H1 (cell line): ENCODE measurements around the gene CDHR2. TPM values are rescaled to one million over a fixed set of nuclear protein-coding genes. Genes with fewer than 3 reads are reported as not detected.

ENCODE experiments used
- CTCF ChIA-PET: fragments of 300-600 bp; sonication (Branson Sonifier 250); formaldehyde crosslinking; loops from one replicate; lab custom pipeline; 2021; ENCODE audit not compliant: partially characterized antibody; lab: Charles Lee
- POLR2A ChIA-PET: fragments of 300-600 bp; sonication (Branson Sonifier 250); formaldehyde crosslinking; loops from one replicate; lab custom pipeline; 2021; ENCODE audit warnings: inconsistent platforms; ENCODE audit not compliant: partially characterized antibody; lab: Charles Lee
- DNase-seq, 2 experiments: peaks; one replicate each; pipeline versions ENCODE4 v3.0.0 to v3.0.0-alpha.2; 2010 to 2022; ENCODE audit warnings: low spot score in 2 of 2, low read depth in 1 of 2, mixed read lengths in 1 of 2
- FAIRE-seq: peaks from 2 replicates; lab custom pipeline; 2011; peaks lifted over from hg19 to GRCh38; lab: Jason Lieb, UNC
- H2AFZ ChIP-seq: 2 replicates; pipeline ENCODE4 v1.8.1; 2012; ENCODE audit warnings: low read length, inconsistent platforms
- H2AK5ac ChIP-seq: 2 replicates; pipeline ENCODE4 v1.6.1; 2013; ENCODE audit warnings: low read depth, low read length
- H2BK120ac ChIP-seq: replicated peaks from 2 replicates; pipeline ENCODE3; 2013; ENCODE audit warnings: low read depth, low read length, inconsistent platforms
- H2BK12ac ChIP-seq: 2 replicates; pipeline ENCODE4 v1.6.1; 2013; ENCODE audit warnings: low read depth, low read length
- H2BK15ac ChIP-seq: 2 replicates; pipeline ENCODE4 v1.6.1; 2013; ENCODE audit warnings: low read length
- H2BK20ac ChIP-seq: 2 replicates; pipeline ENCODE4 v1.6.1; 2013; ENCODE audit warnings: low read length
- H2BK5ac ChIP-seq: 2 replicates; pipeline ENCODE4 v1.6.1; 2013; ENCODE audit warnings: low read depth, low read length
- H3K14ac ChIP-seq: 2 replicates; pipeline ENCODE4 v1.6.1; 2013; ENCODE audit warnings: inconsistent platforms; ENCODE audit not compliant: insufficient read length
- H3K18ac ChIP-seq: 2 replicates; pipeline ENCODE4 v1.6.1; 2013; ENCODE audit warnings: low read length; ENCODE audit errors: extremely low read depth
- H3K23ac ChIP-seq: 2 replicates; pipeline ENCODE4 v1.6.1; 2013; ENCODE audit warnings: inconsistent platforms; ENCODE audit not compliant: insufficient read length
- H3K23me2 ChIP-seq: 2 replicates; pipeline ENCODE4 v1.6.1; 2013; ENCODE audit warnings: low read depth, low read length
- H3K27ac ChIP-seq: 2 replicates; pipeline ENCODE4 v1.6.1; 2011; ENCODE audit warnings: low read depth, low read length, inconsistent platforms
- H3K27me3 ChIP-seq, 4 experiments: replicated peaks in 1 of 4; 1 replicate in 1 of 4; 2 replicates in 3 of 4; pipeline versions ENCODE4 v1.6.1 to v1.8.1; 2011 to 2013; ENCODE audit warnings: low read length in 3 of 4, mild to moderate bottlenecking in 3 of 4, inconsistent platforms in 2 of 4, mixed read lengths in 2 of 4, moderate library complexity in 1 of 4; ENCODE audit not compliant: control insufficient read depth in 3 of 4, insufficient read depth in 3 of 4; ENCODE audit errors: extremely low read depth in 1 of 4
- H3K36me3 ChIP-seq, 4 experiments: 2 replicates each; pipeline versions ENCODE4 v1.6.1 to v1.8.1; 2011 to 2013; ENCODE audit warnings: mild to moderate bottlenecking in 4 of 4, low read length in 3 of 4, moderate library complexity in 2 of 4, control low read depth in 1 of 4, inconsistent platforms in 1 of 4; ENCODE audit not compliant: insufficient read depth in 4 of 4, control insufficient read depth in 2 of 4
- H3K4ac ChIP-seq: replicated peaks from 2 replicates; pipeline ENCODE3; 2013; ENCODE audit warnings: low read length, low read depth, mixed read lengths, inconsistent platforms; ENCODE audit not compliant: insufficient read length
- H3K4me1 ChIP-seq, 4 experiments: replicated peaks in 1 of 4; 1 replicate in 1 of 4; 2 replicates in 3 of 4; pipeline versions ENCODE4 v1.6.1 to v1.8.1; 2011 to 2013; ENCODE audit warnings: low read length in 3 of 4, inconsistent platforms in 2 of 4, mixed read lengths in 1 of 4; ENCODE audit not compliant: insufficient read depth in 4 of 4, control insufficient read depth in 3 of 4
- H3K4me2 ChIP-seq, 2 experiments: 2 replicates each; pipeline versions ENCODE4 v1.6.1 to v1.8.1; 2011 to 2013; ENCODE audit warnings: low read depth in 2 of 2, low read length in 2 of 2, control low read depth in 1 of 2, inconsistent platforms in 1 of 2, mild to moderate bottlenecking in 1 of 2; ENCODE audit not compliant: insufficient read depth in 1 of 2
- H3K4me3 ChIP-seq, 4 experiments: fragments of 200-600, 300-600 bp in 1 of 4; sonication (generic), shearing (Covaris generic), sonication (Bioruptor Twin) in 1 of 4; 2 replicates each; pipeline versions ENCODE4 v1.5.1 to v1.8.1; 2011 to 2016; ENCODE audit warnings: low read length in 4 of 4, low read depth in 3 of 4, control low read depth in 2 of 4, inconsistent platforms in 2 of 4, mild to moderate bottlenecking in 2 of 4, mixed read lengths in 1 of 4, moderate library complexity in 1 of 4; ENCODE audit not compliant: insufficient read depth in 2 of 4; ENCODE audit errors: extremely low read depth in 1 of 4
- H3K56ac ChIP-seq: replicated peaks from 2 replicates; pipeline ENCODE3; 2013; ENCODE audit warnings: low read depth, mild to moderate bottlenecking, mixed read lengths, low read length, inconsistent platforms; ENCODE audit not compliant: insufficient read length
- H3K79me1 ChIP-seq: 2 replicates; pipeline ENCODE4 v1.6.1; 2013; ENCODE audit warnings: low read depth, low read length, control low read depth
- H3K79me2 ChIP-seq, 2 experiments: 2 replicates each; pipeline versions ENCODE4 v1.6.1 to v1.8.1; 2012 to 2013; ENCODE audit warnings: low read length in 2 of 2, mild to moderate bottlenecking in 2 of 2, inconsistent platforms in 1 of 2; ENCODE audit not compliant: insufficient read depth in 2 of 2, control insufficient read depth in 1 of 2
- H3K9ac ChIP-seq, 4 experiments: replicated peaks in 1 of 4; 1 replicate in 1 of 4; 2 replicates in 3 of 4; pipeline versions ENCODE4 v1.6.1 to v1.8.1; 2011 to 2013; ENCODE audit warnings: low read depth in 3 of 4, low read length in 3 of 4, control low read depth in 2 of 4, mild to moderate bottlenecking in 2 of 4, moderate library complexity in 2 of 4, inconsistent platforms in 1 of 4; ENCODE audit errors: extremely low read depth in 1 of 4
- H3K9me3 ChIP-seq, 2 experiments: 2 replicates each; pipeline versions ENCODE4 v1.6.1 to v1.8.1; 2012 to 2013; ENCODE audit warnings: mild to moderate bottlenecking in 2 of 2, moderate library complexity in 2 of 2, control low read depth in 1 of 2, inconsistent platforms in 1 of 2, low read depth in 1 of 2, low read length in 1 of 2, mixed read lengths in 1 of 2; ENCODE audit not compliant: insufficient read depth in 2 of 2
- H4K20me1 ChIP-seq, 2 experiments: replicated peaks in 1 of 2; 2 replicates each; pipeline versions ENCODE3 to v1.8.1; 2011 to 2013; ENCODE audit warnings: inconsistent platforms in 2 of 2, low read length in 2 of 2, mild to moderate bottlenecking in 1 of 2; ENCODE audit not compliant: insufficient read depth in 2 of 2, control insufficient read depth in 1 of 2
- H4K5ac ChIP-seq: 2 replicates; pipeline ENCODE4 v1.6.1; 2013; ENCODE audit warnings: low read length, low read depth, mixed read lengths, inconsistent platforms; ENCODE audit not compliant: insufficient read length
- H4K8ac ChIP-seq: 2 replicates; pipeline ENCODE4 v1.8.0; 2013; ENCODE audit warnings: mild to moderate bottlenecking, moderate library complexity, low read length, inconsistent platforms; ENCODE audit not compliant: insufficient read depth; ENCODE audit errors: extremely low read depth
- H4K91ac ChIP-seq: replicated peaks from 2 replicates; pipeline ENCODE3; 2013; ENCODE audit warnings: low read length, mixed read lengths, inconsistent platforms; ENCODE audit not compliant: insufficient read length
- ATF3 ChIP-seq: IDR thresholded peaks from 2 replicates; pipeline ENCODE4 v1.6.1; 2011; ENCODE audit warnings: low read depth, mild to moderate bottlenecking, low read length; ENCODE audit not compliant: insufficient read depth
- CHD1 ChIP-seq: IDR thresholded peaks from 2 replicates; pipeline ENCODE4 v1.6.1; 2012; ENCODE audit warnings: low read depth, low read length, improper control_type of control experiment
- CTBP2 ChIP-seq: IDR thresholded peaks from 2 replicates; pipeline ENCODE4 v1.7.0; 2011; ENCODE audit warnings: borderline replicate concordance, mild to moderate bottlenecking, moderate library complexity, mixed read lengths, low read length; ENCODE audit not compliant: insufficient read depth, insufficient read length
- EGR1 ChIP-seq: IDR thresholded peaks from 2 replicates; pipeline ENCODE4 v1.6.1; 2011; ENCODE audit warnings: low read depth, low read length, borderline replicate concordance
- EP300 ChIP-seq, 2 experiments: IDR thresholded peaks; 1 replicate in 1 of 2; 2 replicates in 1 of 2; pipeline ENCODE4 v1.6.1; 2011 to 2012; ENCODE audit warnings: low read depth in 2 of 2, low read length in 2 of 2, mild to moderate bottlenecking in 2 of 2, borderline replicate concordance in 1 of 2, inconsistent platforms in 1 of 2, moderate library complexity in 1 of 2
- EZH2 ChIP-seq: fragments of 200-600 bp; sonication (generic); IDR thresholded peaks from 2 replicates; pipeline ENCODE4 v1.7.1; 2012; ENCODE audit warnings: low read depth, mild to moderate bottlenecking, moderate library complexity, low read length, inconsistent platforms; ENCODE audit not compliant: severe bottlenecking
- GTF2F1 ChIP-seq: IDR thresholded peaks from 2 replicates; pipeline ENCODE4 v1.6.1; 2012; ENCODE audit warnings: low read depth, low read length, improper control_type of control experiment, borderline replicate concordance
- JUND ChIP-seq: IDR thresholded peaks from 2 replicates; pipeline ENCODE4 v1.6.1; 2011; ENCODE audit warnings: mild to moderate bottlenecking, improper control_type of control experiment, low read length
- MAFK ChIP-seq: IDR thresholded peaks from 2 replicates; pipeline ENCODE4 v1.6.1; 2012; ENCODE audit warnings: low read depth, mild to moderate bottlenecking, improper control_type of control experiment, low read length
- NRF1 ChIP-seq: IDR thresholded peaks from 2 replicates; pipeline ENCODE4 v1.6.1; 2011; ENCODE audit warnings: mild to moderate bottlenecking, low read depth, low read length, improper control_type of control experiment
- SP2 ChIP-seq: IDR thresholded peaks from 2 replicates; pipeline ENCODE4 v1.6.1; 2012; ENCODE audit warnings: mild to moderate bottlenecking, low read length, inconsistent platforms
- WGBS, 2 experiments: shearing (Covaris generic) in 1 of 2; methylation state at CpG; one replicate each; pipeline versions ENCODE4 v1.1.6 to v1.1.7; 2013 to 2015; ENCODE audit warnings: low lambda C conversion rate in 2 of 2, mixed read lengths in 2 of 2, inconsistent platforms in 1 of 2, low coverage in 1 of 2, missing lambda C conversion rate in 1 of 2; ENCODE audit not compliant: insufficient replicate concordance in 2 of 2, insufficient coverage in 1 of 2, insufficient read length in 1 of 2; ENCODE audit errors: extremely low coverage in 1 of 2, missing lambda C conversion rate in 1 of 2; 5-methylcytosine and 5-hydroxymethylcytosine counted together
- polyA plus RNA-seq, 7 experiments: library from polyadenylated mRNA; depleted of rRNA in 3 of 7; stranded (reverse) in 5 of 7; unstranded in 2 of 7; fragments of >200 nt in 5 of 7; fragments of 200-250 nt in 2 of 7; gene quantifications; 1 replicate in 5 of 7; 2 replicates in 1 of 7; 4 replicates in 1 of 7; pipeline versions ENCODE4 v1.2.1 to v1.2.3, GENCODE V29; 2011 to 2013; ENCODE audit warnings: missing spikeins in 2 of 7, mixed read lengths in 2 of 7
- total RNA-seq: library from RNA; stranded (reverse); fragmentation: NEBNext Ultra II Directional; extraction: Animal tissue kit (Norgen Biotek cat#: 25700); gene quantifications from 2 replicates; pipeline ENCODE4 v1.2.1, GENCODE V29; 2021

CDHR2 gene
- total and polyA plus RNA-seq, 2 of the 8 experiments (the other 6 are each of a cell fraction or from before 2014, with no cell fraction given), result 0.02 to 0.43 TPM

- H3K4me3 ChIP-seq, result peak overlapping the region; percentile 83 to 98 (median 93)
- peaks cover 16% of the 10 kb centered on the region for H3K23me2 ChIP-seq
- H2BK5ac ChIP-seq, result peak overlapping the region; percentile 98
- peaks cover 2 to 19% (median 5%) of the 10 kb centered on the region in 4 experiments; a peak in 6 of 8 replicates for H3K36me3 ChIP-seq
- peak overlapping the region; percentile 92 for H4K91ac ChIP-seq
- peaks cover 13 to 38% (median 35%) of the 10 kb centered on the region in 4 experiments for H3K4me1 ChIP-seq
- peak overlapping the region; percentile 76 for H3K18ac ChIP-seq
- WGBS, 2 experiments, result 2% methylated on average over 43 of the region's 43 CpGs; no CpG with 5 or more reads in 1 of the 2 experiments
- peak overlapping the region; percentile 99 for H4K8ac ChIP-seq
- H3K4ac ChIP-seq, result peak overlapping the region; percentile 95
- H2BK12ac ChIP-seq, result peak overlapping the region; percentile 91
- peaks cover 19 to 21% of the 10 kb centered on the region in 2 experiments for H4K20me1 ChIP-seq
- peak overlapping the region; percentile 73 to 95 (median 89) for H3K9ac ChIP-seq
- FAIRE-seq, result peak; percentile 42
- H3K23ac ChIP-seq, result no peak overlapping the region
- peak overlapping the region; percentile 80 for H4K5ac ChIP-seq
- H3K4me2 ChIP-seq, result peak overlapping the region; percentile 90 to 98
- H2BK15ac ChIP-seq, result peak overlapping the region; percentile 75; the same call in 1 of the 2 replicates
- peaks cover 10% of the 10 kb centered on the region for H3K79me1 ChIP-seq
- CTCF ChIA-PET, result interaction anchor here (0.7 to 3.1 kb wide), 13 partner anchors 12 to 170 kb away, joined by 3 to 12 read pairs (median 5); partner anchors contain the start of gene CDHR2
- H2BK20ac ChIP-seq, result peak overlapping the region; percentile 32; the same call in 1 of the 2 replicates
- no peak overlapping the region for H2BK120ac ChIP-seq
- H3K27ac ChIP-seq, result peak overlapping the region; percentile 97
- no peak overlapping the region for H3K14ac ChIP-seq
- POLR2A ChIA-PET, result interaction anchor here (0.8 to 21.1 kb wide), 35 partner anchors 6 to 594 kb away, joined by 3 to 458 read pairs (median 6); partner anchors contain the start of genes CDHR2, CLTB, EIF4E1B and FAF2
- H2AK5ac ChIP-seq, result no peak overlapping the region
- peak overlapping the region; percentile 72; the same call in 1 of the 2 replicates for H2AFZ ChIP-seq
- peaks cover 36 to 41% of the 10 kb centered on the region in 2 experiments for H3K79me2 ChIP-seq
- DNase-seq, result peak; percentile 89 to 98
- H3K56ac ChIP-seq, result peak overlapping the region; percentile 77
- H3K27me3 ChIP-seq, result no peaks in the 10 kb centered on the region; a peak in 1 of 7 replicates
- no peaks in the 10 kb centered on the region for H3K9me3 ChIP-seq
- no peak; the same call in 1 of the 2 replicates for TF ChIP-seq SP2
- no peak for TF ChIP-seq NRF1
- TF ChIP-seq EZH2, result no peak
- no peak for TF ChIP-seq EP300 (IDR thresholded peaks at IDR 0.05; ENCODE audit: borderline replicate concordance in 1 of 2, low read depth in 2 of 2, low read length in 2 of 2)
- TF ChIP-seq ATF3, result no peak
- no peak for TF ChIP-seq GTF2F1
- no peak for TF ChIP-seq MAFK
- TF ChIP-seq EGR1, result no peak
- TF ChIP-seq JUND, result peak; percentile 99
- no peak for TF ChIP-seq CHD1
- no peak for TF ChIP-seq CTBP2
Observed at GRCh38 chr5:176537554-176538229, 11.4 kb upstream of the CDHR2 start.
